Prostate gland (tissue), 2 donors: ENCODE measurements around the gene AMACR.

ENCODE experiments used
- POLR2A ChIP-seq: fragments of 450-650 bp; IDR thresholded peaks from one replicate; pipeline ENCODE4 v1.6.1; 2016; ENCODE audit warnings: antibody characterized with exemption, mild to moderate bottlenecking
- TF ChIP-seq, protein P1 (sequence below), 4 experiments: fragments of 200-600 bp in 2 of 4; fragments of 450-650 bp in 2 of 4; sonication (generic) in 2 of 4; IDR thresholded peaks; 1 replicate in 3 of 4; 2 replicates in 1 of 4; pipeline ENCODE4 v1.5.1; 2016 to 2019; ENCODE audit warnings: antibody characterized with exemption in 4 of 4, mild to moderate bottlenecking in 2 of 4, moderate library complexity in 2 of 4

- TF ChIP-seq, protein P1, sequence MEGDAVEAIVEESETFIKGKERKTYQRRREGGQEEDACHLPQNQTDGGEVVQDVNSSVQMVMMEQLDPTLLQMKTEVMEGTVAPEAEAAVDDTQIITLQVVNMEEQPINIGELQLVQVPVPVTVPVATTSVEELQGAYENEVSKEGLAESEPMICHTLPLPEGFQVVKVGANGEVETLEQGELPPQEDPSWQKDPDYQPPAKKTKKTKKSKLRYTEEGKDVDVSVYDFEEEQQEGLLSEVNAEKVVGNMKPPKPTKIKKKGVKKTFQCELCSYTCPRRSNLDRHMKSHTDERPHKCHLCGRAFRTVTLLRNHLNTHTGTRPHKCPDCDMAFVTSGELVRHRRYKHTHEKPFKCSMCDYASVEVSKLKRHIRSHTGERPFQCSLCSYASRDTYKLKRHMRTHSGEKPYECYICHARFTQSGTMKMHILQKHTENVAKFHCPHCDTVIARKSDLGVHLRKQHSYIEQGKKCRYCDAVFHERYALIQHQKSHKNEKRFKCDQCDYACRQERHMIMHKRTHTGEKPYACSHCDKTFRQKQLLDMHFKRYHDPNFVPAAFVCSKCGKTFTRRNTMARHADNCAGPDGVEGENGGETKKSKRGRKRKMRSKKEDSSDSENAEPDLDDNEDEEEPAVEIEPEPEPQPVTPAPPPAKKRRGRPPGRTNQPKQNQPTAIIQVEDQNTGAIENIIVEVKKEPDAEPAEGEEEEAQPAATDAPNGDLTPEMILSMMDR (IDR thresholded peaks at IDR 0.05) = no peak
- no peak for TF ChIP-seq POLR2A
Measured at GRCh38 chr5:33975852-33976251, 32.0 kb downstream of the AMACR start.
